ENCODE measurements around the gene USP5.

DNA sequence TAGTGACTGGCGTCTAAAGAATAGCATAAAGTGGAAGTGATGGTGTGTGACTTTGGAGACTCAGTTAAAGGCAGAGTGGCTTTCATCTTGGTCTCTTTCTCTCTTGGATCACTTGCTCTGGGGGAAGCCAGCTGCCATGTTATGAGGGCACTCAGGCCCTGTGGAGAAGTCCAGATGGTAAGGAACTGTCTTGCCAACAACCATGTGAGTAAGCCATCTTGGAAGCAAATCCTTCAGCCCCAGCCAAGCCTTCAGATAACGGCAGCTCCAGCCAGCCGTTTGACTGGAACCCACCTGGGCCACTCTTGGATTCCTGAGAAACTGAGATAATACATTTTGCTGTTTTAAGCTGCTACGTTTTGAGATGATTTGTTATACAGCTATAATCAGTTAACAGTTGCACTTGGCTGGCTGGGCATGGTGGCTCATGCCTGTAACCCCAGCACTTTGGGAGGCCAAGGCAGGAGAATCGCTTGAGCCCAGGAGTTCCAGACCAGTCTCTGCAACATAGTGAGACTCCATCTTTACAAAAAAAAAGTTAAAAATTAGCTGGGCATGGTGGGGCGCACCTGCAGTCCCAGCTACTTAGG lies 45.0 kb downstream of the USP5 start:
- TF ChIP-seq POLR2AphosphoS5 (IDR thresholded peaks at IDR 0.05) = no peak
- TF ChIP-seq, protein P1, sequence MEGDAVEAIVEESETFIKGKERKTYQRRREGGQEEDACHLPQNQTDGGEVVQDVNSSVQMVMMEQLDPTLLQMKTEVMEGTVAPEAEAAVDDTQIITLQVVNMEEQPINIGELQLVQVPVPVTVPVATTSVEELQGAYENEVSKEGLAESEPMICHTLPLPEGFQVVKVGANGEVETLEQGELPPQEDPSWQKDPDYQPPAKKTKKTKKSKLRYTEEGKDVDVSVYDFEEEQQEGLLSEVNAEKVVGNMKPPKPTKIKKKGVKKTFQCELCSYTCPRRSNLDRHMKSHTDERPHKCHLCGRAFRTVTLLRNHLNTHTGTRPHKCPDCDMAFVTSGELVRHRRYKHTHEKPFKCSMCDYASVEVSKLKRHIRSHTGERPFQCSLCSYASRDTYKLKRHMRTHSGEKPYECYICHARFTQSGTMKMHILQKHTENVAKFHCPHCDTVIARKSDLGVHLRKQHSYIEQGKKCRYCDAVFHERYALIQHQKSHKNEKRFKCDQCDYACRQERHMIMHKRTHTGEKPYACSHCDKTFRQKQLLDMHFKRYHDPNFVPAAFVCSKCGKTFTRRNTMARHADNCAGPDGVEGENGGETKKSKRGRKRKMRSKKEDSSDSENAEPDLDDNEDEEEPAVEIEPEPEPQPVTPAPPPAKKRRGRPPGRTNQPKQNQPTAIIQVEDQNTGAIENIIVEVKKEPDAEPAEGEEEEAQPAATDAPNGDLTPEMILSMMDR (IDR thresholded peaks at IDR 0.05) = no peak
- TF ChIP-seq POLR2A (IDR thresholded peaks at IDR 0.05) = no peak
